ENCODE measurements around the gene B4GAT1. TPM values are rescaled to one million over a fixed set of nuclear protein-coding genes. Genes with fewer than 3 reads are reported as not detected.

B4GAT1 gene
- total and polyA plus RNA-seq, 2 of the 13 experiments (the other 11 are each of a cell fraction or from before 2014, with no cell fraction given) = 40.4 to 109 TPM

DNA sequence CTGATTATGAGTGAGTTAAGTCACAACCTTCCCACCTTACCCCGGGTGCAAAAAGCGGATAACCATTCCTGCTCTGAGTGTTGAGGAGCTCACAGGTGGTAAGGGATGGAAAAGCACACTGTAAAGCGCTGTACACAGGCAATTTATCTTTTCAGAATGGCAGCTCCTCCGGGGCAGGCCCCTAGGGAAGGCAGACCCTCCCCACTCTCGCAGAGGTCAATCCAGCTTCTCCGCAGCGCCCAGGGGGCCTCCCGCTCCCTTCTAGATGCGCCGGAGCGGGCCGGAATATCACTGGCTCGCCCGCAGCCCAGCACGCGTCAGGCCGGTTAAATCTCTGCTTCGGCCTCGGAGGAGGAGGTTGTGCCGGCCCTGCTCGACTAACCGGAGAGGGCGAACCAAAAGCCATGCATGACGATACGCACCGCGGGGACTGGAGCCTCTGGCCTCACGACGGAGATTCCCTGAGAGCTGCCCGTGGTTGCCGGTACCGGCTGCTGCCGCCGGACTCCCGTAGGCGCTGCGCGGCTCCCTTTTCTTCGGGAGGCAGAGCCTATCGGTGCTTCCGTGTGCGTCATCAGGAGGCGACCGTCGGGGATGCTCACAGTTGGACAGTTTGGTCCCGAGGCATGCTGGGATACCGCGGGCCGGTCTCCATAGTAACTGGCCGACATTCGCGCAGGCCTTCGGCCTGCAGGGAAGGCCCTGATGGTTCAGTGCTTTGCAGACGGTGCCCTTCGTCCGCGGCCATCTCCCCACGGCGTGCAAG is 2.7 kb downstream of the B4GAT1 start, which contains the start of gene BRMS1 (continued):
- TF ChIP-seq EP300 (IDR thresholded peaks at IDR 0.05; ENCODE audit: low read depth in 2 of 2, low read length in 2 of 2) (no peak), EP300 (CRISPR knock-in tag; IDR thresholded peaks at IDR 0.05; ENCODE audit: borderline replicate concordance) (no peak; the same call in 1 of the 2 replicates), ZNF138 (CRISPR knock-in tag; IDR thresholded peaks at IDR 0.05; ENCODE audit: low read depth) (no peak), SIN3B (IDR thresholded peaks at IDR 0.05; ENCODE audit: low read length) (peak; percentile 92), KLF9 (CRISPR knock-in tag; IDR thresholded peaks at IDR 0.05; ENCODE audit: low read depth) (no peak), ZBTB8A (CRISPR knock-in tag; IDR thresholded peaks at IDR 0.05; ENCODE audit: borderline replicate concordance, low read depth) (no peak), CENPX (CRISPR knock-in tag; IDR thresholded peaks at IDR 0.05) (no peak), ASH2L (IDR thresholded peaks at IDR 0.05; ENCODE audit: insufficient read length, low read depth, low read length) (peak; percentile 93), ZNF720 (CRISPR knock-in tag; IDR thresholded peaks at IDR 0.05) (no peak), XRCC5 (optimal IDR thresholded peaks at IDR 0.05; ENCODE audit: low read length) (peak; percentile 64), RFXANK (CRISPR knock-in tag; IDR thresholded peaks at IDR 0.05) (peak; percentile 36; the same call in 1 of the 2 replicates), JUNB (CRISPR knock-in tag; IDR thresholded peaks at IDR 0.05; ENCODE audit: borderline replicate concordance) (0 out of 2 replicates have a peak, but pooled peaks have one; percentile 49), FIP1L1 (IDR thresholded peaks at IDR 0.05; ENCODE audit: borderline replicate concordance, insufficient read depth, low read depth, low read length) (no peak), HNRNPH1 (optimal IDR thresholded peaks at IDR 0.05; ENCODE audit: low read depth, low read length) (no peak), FOSL2 (CRISPR knock-in tag; IDR thresholded peaks at IDR 0.05) (peak; percentile 57), NR2F6 (IDR thresholded peaks at IDR 0.05) (no peak), NR2F6 (CRISPR knock-in tag; IDR thresholded peaks at IDR 0.05) (0 out of 2 replicates have a peak, but pooled peaks have one; percentile 21)
- TF ChIP-seq, protein P1, sequence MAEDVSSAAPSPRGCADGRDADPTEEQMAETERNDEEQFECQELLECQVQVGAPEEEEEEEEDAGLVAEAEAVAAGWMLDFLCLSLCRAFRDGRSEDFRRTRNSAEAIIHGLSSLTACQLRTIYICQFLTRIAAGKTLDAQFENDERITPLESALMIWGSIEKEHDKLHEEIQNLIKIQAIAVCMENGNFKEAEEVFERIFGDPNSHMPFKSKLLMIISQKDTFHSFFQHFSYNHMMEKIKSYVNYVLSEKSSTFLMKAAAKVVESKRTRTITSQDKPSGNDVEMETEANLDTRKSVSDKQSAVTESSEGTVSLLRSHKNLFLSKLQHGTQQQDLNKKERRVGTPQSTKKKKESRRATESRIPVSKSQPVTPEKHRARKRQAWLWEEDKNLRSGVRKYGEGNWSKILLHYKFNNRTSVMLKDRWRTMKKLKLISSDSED (CRISPR knock-in tag; IDR thresholded peaks at IDR 0.05) = no peak
- TF ChIP-seq, protein P2, sequence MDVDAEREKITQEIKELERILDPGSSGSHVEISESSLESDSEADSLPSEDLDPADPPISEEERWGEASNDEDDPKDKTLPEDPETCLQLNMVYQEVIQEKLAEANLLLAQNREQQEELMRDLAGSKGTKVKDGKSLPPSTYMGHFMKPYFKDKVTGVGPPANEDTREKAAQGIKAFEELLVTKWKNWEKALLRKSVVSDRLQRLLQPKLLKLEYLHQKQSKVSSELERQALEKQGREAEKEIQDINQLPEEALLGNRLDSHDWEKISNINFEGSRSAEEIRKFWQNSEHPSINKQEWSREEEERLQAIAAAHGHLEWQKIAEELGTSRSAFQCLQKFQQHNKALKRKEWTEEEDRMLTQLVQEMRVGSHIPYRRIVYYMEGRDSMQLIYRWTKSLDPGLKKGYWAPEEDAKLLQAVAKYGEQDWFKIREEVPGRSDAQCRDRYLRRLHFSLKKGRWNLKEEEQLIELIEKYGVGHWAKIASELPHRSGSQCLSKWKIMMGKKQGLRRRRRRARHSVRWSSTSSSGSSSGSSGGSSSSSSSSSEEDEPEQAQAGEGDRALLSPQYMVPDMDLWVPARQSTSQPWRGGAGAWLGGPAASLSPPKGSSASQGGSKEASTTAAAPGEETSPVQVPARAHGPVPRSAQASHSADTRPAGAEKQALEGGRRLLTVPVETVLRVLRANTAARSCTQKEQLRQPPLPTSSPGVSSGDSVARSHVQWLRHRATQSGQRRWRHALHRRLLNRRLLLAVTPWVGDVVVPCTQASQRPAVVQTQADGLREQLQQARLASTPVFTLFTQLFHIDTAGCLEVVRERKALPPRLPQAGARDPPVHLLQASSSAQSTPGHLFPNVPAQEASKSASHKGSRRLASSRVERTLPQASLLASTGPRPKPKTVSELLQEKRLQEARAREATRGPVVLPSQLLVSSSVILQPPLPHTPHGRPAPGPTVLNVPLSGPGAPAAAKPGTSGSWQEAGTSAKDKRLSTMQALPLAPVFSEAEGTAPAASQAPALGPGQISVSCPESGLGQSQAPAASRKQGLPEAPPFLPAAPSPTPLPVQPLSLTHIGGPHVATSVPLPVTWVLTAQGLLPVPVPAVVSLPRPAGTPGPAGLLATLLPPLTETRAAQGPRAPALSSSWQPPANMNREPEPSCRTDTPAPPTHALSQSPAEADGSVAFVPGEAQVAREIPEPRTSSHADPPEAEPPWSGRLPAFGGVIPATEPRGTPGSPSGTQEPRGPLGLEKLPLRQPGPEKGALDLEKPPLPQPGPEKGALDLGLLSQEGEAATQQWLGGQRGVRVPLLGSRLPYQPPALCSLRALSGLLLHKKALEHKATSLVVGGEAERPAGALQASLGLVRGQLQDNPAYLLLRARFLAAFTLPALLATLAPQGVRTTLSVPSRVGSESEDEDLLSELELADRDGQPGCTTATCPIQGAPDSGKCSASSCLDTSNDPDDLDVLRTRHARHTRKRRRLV (CRISPR knock-in tag; IDR thresholded peaks at IDR 0.05) = no peak
- TF ChIP-seq, protein P3, sequence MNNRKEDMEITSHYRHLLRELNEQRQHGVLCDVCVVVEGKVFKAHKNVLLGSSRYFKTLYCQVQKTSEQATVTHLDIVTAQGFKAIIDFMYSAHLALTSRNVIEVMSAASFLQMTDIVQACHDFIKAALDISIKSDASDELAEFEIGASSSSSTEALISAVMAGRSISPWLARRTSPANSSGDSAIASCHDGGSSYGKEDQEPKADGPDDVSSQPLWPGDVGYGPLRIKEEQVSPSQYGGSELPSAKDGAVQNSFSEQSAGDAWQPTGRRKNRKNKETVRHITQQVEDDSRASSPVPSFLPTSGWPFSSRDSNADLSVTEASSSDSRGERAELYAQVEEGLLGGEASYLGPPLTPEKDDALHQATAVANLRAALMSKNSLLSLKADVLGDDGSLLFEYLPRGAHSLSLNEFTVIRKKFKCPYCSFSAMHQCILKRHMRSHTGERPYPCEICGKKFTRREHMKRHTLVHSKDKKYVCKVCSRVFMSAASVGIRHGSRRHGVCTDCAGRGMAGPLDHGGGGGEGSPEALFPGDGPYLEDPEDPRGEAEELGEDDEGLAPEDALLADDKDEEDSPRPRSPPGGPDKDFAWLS (CRISPR knock-in tag; IDR thresholded peaks at IDR 0.05; ENCODE audit: borderline replicate concordance) = no peak
